Measurements from ENCODE around the gene MARCHF9.

The MARCHF9 gene

DNA sequence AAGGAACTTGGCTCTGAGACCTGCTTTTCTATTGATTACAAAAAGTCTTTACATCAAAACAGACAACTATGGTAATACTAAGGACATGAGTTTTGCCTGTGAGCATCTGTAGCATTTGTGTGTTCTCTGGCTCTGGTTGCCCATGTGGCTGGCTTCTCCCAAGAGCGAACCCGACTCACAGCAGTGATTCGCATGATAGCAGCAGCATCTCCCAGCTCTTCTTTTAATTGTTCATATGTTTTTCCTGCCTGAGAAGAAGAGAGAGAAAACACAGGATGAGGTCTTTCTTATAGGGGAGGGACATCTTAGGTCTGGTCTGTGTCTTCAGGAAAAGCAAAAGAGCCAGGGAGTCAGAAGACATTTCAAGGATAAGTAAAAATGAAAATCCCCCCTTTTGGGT, 46.1 kb downstream of the MARCHF9 start:
- TF ChIP-seq, protein P1, sequence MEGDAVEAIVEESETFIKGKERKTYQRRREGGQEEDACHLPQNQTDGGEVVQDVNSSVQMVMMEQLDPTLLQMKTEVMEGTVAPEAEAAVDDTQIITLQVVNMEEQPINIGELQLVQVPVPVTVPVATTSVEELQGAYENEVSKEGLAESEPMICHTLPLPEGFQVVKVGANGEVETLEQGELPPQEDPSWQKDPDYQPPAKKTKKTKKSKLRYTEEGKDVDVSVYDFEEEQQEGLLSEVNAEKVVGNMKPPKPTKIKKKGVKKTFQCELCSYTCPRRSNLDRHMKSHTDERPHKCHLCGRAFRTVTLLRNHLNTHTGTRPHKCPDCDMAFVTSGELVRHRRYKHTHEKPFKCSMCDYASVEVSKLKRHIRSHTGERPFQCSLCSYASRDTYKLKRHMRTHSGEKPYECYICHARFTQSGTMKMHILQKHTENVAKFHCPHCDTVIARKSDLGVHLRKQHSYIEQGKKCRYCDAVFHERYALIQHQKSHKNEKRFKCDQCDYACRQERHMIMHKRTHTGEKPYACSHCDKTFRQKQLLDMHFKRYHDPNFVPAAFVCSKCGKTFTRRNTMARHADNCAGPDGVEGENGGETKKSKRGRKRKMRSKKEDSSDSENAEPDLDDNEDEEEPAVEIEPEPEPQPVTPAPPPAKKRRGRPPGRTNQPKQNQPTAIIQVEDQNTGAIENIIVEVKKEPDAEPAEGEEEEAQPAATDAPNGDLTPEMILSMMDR (IDR thresholded peaks at IDR 0.05; ENCODE audit: insufficient read depth, missing control alignments) = no peak
- DNase-seq (ENCODE audit: insufficient read length, low spot score) (no peak), FAIRE-seq (no peak)

DNA sequence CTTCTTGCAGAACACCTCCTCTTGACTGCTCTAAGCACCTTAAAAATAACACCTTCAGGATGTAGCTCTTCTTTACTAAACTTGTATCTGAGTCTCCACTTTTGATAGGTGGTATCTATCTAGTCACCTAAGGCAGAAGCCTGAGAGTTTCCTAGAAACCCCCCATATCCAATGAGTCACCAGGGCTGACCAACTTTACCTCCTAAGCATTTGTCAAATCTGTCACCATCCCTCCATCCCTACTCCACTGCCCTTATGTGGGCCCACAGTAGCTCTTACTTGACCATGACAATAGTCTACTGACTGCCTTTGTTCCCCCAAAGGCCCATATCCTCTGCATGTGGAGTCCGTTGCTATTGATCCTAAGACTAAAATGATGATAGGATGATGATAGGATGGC, 47.7 kb downstream of the MARCHF9 start:
- no peak for DNase-seq (ENCODE audit: insufficient read length, low spot score)
- FAIRE-seq = no peak
- TF ChIP-seq, protein P1 (IDR thresholded peaks at IDR 0.05; ENCODE audit: insufficient read depth, missing control alignments) = no peak

DNA sequence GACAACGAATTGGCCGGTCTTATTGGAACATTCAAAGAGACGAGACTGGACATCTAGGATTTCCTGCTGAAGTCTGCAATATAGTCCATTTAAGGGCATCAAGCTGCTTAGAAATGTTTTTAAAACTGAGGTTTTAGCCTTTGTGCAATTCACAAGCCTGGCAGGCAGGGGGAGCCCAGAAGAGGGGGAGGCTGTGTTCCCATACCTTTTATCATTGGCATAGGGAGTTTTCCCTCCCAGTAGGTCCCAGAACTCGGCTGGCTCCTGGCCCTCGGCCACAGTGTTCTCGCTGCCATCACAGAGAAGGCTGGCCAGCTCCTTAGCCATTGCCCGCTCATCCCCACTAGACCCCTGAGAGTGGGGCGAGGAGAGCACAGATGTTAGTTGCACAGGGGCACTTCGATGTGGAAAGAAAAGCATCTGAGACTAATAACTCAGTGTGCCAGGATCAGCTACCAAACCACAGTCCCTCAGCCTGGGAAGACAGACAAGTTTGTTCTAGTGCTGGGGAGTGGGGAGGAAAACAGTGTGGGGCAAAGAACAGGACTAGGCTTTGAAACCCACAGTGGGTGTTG, 48.5 kb downstream of the MARCHF9 start:
- TF ChIP-seq, protein P1 (IDR thresholded peaks at IDR 0.05; ENCODE audit: insufficient read depth, missing control alignments) = peak; percentile 61
- no peak for FAIRE-seq

DNA sequence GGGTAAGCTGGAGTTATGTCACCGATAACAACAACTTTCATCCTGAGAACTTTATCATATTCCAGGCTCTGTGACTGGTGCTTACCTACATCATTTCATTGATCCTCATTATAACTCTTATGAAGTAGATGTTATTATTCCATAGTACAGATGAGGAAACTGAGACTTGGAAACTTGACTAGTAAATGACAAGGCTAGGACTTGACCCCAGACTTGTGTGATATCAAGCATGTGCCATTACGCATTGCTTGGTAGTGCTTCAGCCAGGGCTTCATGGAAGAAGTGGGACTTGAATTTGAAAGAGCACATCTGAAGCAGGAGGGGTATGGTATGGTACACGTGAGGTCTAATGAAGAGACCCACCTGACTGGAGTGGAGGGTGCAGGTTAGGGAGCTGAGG, 51.8 kb downstream of the MARCHF9 start:
- no peak for FAIRE-seq
- no peak for DNase-seq (ENCODE audit: insufficient read length, low spot score)
- TF ChIP-seq, protein P1 (IDR thresholded peaks at IDR 0.05; ENCODE audit: insufficient read depth, missing control alignments) = no peak

More for the DNA sequence above, 48.5 kb downstream of the MARCHF9 start:
- DNase-seq (ENCODE audit: insufficient read length, low spot score) = no peak

DNA sequence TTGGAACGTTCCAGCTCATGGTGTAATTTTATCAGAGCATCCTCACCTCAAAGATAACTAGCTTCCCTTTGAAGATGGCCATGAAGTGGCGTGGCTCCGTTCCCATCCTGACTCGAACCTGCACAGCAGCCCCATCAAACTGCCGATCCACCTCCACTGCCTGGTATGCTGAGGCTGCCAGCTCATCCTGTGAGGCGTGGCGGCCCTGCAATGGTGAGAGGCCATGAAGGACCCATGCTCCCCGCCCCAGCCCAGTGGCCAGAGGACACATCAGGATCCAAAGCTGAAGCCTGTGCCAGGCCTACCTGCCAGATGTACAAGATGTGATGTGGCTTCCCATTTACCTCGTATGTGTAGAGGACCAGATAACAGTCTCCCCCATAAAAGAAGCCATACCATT, 52.4 kb downstream of the MARCHF9 start:
- no peak for FAIRE-seq
- no peak for DNase-seq (ENCODE audit: insufficient read length, low spot score)
- TF ChIP-seq, protein P1 (IDR thresholded peaks at IDR 0.05; ENCODE audit: insufficient read depth, missing control alignments) = no peak

DNA sequence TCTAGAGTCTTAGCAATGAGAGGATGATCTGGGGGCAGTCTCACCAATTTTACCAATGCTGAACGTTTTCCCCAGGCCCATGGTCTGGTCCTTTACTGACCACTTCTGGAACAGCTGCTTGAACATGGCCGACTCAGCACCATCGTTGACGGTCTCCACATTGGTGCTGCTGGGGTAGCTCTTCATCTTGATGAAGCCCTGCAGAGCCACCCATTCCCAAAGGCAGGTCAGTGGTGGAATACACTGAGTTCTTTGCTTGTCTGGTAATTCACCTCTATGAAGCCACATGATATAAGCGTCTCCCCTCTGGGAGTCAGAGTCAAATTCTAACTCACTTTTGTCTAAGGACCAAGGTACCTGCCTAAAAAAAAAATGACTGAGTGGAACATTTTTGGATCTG, 53.4 kb downstream of the MARCHF9 start:
- TF ChIP-seq, protein P1 (IDR thresholded peaks at IDR 0.05; ENCODE audit: insufficient read depth, missing control alignments) = no peak
- FAIRE-seq (no peak), DNase-seq (ENCODE audit: insufficient read length, low spot score) (no peak)

DNA sequence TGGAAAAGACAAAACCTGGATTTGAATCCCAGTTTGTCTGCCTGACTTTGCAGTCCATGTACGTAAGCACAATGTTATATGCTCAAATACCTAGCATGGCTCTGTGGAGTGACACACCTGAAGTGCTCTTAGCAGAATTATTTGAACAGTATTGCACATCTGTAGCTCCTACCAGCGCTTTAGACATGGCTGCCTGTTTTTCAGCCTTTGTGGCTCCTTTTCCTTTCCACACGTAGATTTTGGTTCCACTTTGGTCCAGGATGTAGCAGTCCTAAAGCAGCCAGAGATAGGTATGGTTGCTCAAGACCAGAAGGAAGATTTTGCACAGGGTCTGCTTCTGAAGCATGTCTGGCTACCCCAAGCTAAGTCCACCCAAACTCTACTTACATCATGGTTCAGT, 54.5 kb downstream of the MARCHF9 start:
- DNase-seq (ENCODE audit: insufficient read length, low spot score) (no peak), FAIRE-seq (no peak)
- TF ChIP-seq, protein P1 (IDR thresholded peaks at IDR 0.05; ENCODE audit: insufficient read depth, missing control alignments) = no peak
